Activated T-cell treated with anti-CD3 and anti-CD28 coated beads, Interleukin-2, amount 50 U/mL, for 48 hours (primary cell): Measurements from ENCODE around the gene UNC5B.

Experiments
- DNase-seq, 2 experiments: peaks; one replicate each; pipeline ENCODE4 v3.0.0-alpha.2; 2020

The UNC5B gene

DNA sequence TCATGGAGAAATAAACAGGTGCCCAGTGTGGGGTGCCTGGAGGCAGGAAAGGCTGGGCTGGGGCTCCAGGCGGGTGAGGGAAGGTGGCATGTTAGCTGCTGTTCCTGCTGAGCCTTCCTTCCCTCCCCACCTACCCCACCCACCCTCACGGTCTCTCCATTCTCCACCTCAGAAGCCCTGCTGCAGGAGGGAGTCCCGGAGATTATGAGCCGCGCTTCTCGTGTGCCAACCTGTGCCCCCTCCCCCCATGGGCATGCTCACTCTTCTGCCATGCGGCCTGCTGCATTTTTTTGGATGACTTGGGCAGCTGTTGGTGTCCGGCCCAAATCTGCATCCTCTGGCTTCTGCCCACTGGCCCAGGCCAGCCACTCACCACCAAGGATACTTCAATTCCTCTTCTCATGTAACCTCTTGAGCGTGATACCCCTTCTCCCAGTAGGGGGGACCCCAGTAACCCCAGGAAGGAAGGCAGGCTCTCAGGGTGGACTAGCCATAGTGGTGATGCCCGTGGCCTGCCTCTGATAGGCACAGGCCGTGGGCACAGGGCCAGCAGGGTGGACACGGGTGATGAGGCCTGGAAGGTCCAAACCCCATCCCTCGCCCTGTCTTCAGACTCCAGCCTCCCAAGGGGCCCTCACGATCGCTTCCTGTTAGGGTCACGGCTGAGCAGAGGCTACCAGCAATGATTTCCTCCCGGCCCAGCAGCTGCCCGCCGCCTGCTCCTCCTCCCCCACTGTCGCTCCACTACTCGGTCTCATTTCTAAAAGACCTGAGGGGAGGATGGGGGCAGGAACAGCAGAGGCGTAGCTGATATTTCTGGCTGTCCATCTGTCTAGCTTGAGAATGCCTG, 27.8 kb downstream of the UNC5B start:
- DNase-seq = no peak

DNA sequence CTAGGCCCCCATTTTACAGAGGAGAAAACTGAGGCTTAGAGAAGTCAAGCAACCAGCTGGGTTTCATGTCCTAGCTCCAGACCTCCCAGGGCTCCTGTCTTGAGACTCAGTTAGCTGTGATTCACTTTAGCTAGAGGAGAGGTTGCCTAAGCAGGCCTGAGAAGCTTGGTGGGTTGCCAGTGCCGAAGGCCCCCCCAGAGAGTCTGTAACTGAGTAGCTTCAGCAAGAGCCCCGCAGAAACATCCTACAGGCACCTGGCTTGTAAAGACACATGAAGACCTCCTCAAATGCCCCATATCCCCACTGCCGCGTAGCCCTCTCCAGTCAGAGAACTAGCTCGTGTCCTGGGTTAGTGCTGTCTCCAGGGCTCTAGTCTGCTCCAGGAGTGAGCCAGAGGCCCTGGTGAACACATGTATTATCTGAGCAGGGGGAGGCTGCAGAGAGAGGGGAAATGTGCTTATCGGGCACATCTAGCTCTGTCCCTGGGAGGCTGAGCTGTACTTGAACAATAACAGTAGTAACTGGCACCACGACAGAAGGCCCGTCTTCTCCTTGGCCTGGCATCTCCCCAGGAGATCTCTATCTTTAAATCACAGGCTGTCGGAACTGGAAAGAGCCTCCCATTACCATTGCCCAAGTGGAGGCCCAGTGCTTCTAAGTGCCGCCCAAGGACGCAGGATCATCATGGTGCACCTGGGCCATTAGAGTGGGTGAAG, 28.9 kb downstream of the UNC5B start:
- no peak for DNase-seq

- DNase-seq = no peak
Measured at GRCh38 chr10:71241830-71242621, 29.7 kb downstream of the UNC5B start.

DNA sequence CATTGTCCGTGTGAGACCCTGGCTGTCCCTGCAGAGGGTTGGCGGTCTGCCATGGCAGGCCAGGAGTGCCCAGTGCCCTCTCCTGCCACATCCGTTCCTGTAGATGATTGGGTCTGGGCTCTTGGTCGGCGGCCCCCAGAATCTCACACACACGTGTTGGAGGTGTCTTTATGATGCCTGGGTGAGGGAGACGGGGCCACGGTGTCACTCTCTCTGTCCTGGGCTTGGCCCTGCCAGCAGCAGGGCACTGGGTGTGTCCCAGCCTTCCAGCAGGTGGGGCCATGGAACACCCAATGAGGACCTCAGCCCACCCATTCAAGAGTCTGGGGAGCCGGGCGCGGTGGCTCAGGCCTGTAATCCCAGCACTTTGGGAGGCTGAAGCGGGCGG, 30.2 kb downstream of the UNC5B start:
- no peak for DNase-seq

GRCh38 chr10:71243756-71244395, 31.5 kb downstream of the UNC5B start:
- no peak for DNase-seq

- no peak for DNase-seq
Measured at GRCh38 chr10:71244431-71245419, 32.4 kb downstream of the UNC5B start.

- DNase-seq = no peak
Measured at GRCh38 chr10:71245420-71246325, 33.3 kb downstream of the UNC5B start.

- DNase-seq = no peak
Measured at GRCh38 chr10:71246591-71247413, 34.4 kb downstream of the UNC5B start.

DNA sequence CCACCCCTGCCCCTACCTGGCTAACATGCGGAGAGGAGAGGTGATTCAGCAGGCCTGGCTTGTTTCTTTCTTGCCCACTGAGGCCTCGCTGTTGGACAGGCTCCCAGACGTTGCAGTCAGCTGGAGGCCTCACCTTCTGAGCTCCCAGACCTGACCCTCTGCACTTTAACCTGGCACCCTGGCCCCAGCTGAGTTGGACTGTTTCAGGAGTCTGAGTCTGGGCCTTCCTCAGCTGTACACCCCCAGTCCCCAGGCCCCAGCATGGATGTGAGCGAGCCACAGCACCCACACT, 35.0 kb downstream of the UNC5B start:
- DNase-seq = no peak

DNA sequence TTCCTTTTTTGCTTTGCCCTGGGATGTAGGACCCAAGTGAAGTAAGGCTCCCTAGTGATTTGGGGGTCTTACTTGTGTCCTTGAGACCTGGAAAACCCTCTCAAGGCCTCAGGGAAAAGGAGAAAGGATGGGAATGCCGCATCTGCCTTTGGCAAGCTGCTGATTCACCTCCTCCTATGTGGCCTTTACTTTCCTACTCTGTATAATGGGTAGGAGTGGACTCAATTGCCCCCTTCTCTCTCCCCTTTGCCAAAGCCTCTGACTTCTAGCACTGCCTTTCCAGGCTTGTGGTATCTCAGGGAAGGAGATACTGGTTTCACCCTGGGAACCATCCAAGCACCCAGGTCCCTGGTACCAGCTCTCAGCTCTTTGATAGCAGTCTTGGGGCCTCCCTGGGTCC, 35.4 kb downstream of the UNC5B start:
- no peak for DNase-seq

- DNase-seq = no peak
Measured at GRCh38 chr10:71248210-71248609, 35.8 kb downstream of the UNC5B start.

DNA sequence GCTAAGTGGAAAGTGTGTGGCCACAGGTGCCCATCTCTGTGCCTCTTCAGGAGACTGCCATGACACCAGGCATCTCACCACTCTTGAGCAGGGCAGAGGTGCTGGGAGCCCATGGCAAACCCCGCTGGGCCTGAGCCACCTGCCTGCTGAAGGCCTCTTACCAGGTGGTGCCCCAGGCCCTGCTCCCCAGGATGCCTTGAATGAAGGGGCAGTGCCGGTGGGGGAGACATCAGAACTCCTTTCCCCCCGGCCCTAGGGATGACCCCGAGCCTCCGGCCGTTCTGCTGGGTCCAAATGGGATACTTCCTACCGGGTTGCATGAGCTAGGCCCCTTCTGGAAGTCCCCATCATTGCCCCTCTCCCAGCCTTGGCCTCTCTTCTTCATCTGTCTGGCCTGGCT, 37.6 kb downstream of the UNC5B start:
- DNase-seq = no peak

GRCh38 chr10:71250405-71250804, 38.0 kb downstream of the UNC5B start:
- no peak for DNase-seq

GRCh38 chr10:71250842-71251241, 38.5 kb downstream of the UNC5B start:
- no peak for DNase-seq

- no peak for DNase-seq
Measured at GRCh38 chr10:71251319-71251718, 38.9 kb downstream of the UNC5B start.

GRCh38 chr10:71252220-71252619, 39.9 kb downstream of the UNC5B start:
- no peak for DNase-seq

- DNase-seq = no peak
Measured at GRCh38 chr10:71253981-71254818, 41.8 kb downstream of the UNC5B start.

DNA sequence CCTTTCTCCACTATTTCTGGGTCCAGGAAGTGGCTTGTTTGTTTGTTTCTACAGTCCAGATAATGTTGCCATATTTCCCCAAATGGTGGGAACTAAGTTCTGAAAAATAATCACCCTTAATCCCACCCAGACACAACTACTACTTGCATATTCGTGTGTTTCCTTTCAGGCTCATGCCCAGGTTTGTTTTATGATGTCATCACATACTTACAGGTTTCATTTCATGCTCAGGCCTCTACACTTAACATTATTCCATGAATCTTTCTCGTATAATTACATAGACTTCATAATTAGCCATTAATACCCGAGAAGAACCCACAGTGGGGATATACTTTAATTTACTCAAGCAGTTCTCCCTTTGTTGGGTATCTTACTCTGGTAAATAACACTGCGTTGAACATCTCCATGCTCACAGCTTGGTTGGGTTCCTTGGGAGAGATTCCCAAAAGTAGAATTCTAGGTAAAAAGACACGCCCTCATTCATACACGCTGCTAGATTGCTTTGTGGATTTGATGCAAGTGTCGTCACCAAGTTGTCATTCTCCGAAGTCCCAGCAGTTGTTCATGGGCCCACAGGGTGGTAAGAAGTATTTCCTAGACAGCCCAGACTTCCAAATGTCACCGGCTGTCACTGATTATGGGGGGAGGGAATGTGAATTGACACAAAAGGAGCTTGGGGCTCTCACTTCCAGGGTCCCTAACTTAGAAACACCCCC, 42.6 kb downstream of the UNC5B start:
- no peak for DNase-seq

- DNase-seq = no peak
Measured at GRCh38 chr10:71255550-71255807, 43.1 kb downstream of the UNC5B start.
